Coronary artery (tissue), 2 donors: Measurements from ENCODE around the gene PER1.
"Not testable (repeated sequence)": the region's sequence is repeated elsewhere in the genome, so short reads cannot be mapped to it uniquely, and the experiment has no call there.

Experiments
- DNase-seq: peaks from one replicate; pipeline ENCODE4 v3.0.0-alpha.2; 2017; ENCODE audit warnings: low spot score
- H3K27ac ChIP-seq, 2 donors: fragments of 200-600 bp; sonication (generic); one replicate each; pipeline ENCODE4 v1.5.1; 2016 to 2019
- H3K4me3 ChIP-seq: fragments of 200-600 bp; sonication (generic); 2 replicates; pipeline ENCODE4 v1.5.1; 2016; ENCODE audit warnings: mild to moderate bottlenecking, moderate library complexity
- TF ChIP-seq, protein P1 (sequence below): fragments of 200-600 bp; sonication (generic); IDR thresholded peaks from one replicate; pipeline ENCODE4 v1.5.1; 2019; ENCODE audit warnings: antibody characterized with exemption

The PER1 gene

DNA sequence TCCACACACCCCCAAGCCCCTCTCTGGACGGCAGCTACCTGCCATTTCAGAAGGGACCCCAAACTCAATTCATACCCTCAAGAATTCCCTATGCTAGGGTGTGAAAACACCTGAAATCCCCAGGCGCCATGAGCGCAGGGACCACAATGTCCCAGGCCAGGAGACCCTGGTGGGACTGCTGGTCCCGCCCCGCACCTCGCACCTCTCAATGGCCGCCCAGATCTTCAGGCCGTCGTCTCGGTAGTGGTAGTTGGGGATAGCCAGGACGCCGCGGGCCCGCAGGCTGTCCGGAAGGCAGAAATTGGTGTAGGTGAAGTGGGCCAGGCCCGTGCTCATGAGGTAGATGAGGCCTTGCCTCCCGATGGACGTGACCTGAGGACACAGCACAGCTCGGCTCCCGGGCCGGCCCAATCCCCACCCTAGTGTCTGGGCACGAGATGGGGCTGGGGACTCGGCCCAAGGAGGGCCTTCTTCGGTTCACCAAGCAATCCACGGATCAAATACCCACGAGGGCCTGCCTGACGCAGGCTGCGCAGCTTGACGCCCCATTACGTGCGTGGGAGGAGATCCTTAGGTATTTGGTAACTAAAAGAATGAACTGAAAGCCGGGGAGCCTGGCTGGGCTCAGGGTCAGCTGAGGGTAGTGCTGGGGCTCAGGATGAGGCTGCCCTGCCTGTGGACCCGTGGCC is 43.1 kb downstream of the PER1 start:
- no peak overlapping the region for H3K4me3 ChIP-seq
- H3K27ac ChIP-seq = no peak overlapping the region
- TF ChIP-seq, protein P1, sequence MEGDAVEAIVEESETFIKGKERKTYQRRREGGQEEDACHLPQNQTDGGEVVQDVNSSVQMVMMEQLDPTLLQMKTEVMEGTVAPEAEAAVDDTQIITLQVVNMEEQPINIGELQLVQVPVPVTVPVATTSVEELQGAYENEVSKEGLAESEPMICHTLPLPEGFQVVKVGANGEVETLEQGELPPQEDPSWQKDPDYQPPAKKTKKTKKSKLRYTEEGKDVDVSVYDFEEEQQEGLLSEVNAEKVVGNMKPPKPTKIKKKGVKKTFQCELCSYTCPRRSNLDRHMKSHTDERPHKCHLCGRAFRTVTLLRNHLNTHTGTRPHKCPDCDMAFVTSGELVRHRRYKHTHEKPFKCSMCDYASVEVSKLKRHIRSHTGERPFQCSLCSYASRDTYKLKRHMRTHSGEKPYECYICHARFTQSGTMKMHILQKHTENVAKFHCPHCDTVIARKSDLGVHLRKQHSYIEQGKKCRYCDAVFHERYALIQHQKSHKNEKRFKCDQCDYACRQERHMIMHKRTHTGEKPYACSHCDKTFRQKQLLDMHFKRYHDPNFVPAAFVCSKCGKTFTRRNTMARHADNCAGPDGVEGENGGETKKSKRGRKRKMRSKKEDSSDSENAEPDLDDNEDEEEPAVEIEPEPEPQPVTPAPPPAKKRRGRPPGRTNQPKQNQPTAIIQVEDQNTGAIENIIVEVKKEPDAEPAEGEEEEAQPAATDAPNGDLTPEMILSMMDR = no peak
- DNase-seq = no peak

DNA sequence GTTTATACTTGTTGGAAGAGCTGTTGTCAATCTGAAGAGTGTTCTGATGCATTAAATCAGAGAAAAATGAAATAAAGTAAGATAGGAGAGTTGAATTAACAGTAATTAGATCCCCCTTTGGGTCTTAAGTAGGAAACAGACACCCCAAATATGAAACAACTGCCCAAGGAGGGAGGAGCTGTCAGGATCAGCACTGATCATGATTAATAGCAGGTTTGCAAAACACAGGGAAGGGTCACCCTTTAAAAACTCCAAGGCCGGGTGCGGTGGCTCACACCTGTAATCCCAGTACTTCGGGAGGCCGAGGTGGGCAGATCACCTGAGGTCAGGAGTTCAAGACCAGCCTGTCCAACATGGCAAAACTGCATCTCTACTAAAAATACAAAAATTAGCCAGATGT is 45.2 kb downstream of the PER1 start:
- DNase-seq = not testable (repeated sequence)

DNA sequence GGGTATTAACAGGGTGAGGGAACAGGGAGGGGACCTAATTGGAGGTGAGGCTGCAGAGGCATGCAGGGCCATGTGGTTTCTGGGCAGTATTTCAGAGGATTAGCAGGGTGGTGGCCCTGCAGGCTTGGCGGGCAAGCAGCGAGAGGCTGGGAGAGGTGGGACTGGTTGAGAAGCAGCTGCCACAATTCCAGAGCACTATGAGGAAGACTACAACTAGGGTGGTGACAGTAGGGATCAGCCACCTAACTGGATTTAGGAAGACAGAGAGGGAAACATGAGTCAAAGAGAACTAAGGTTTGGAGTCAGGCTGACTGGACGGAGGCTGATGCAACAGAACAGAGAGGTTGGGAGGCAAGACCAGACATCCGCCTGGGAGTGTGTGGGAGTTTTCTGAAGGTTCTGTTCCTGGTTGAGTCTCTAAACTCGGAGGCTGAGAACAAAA is 46.2 kb downstream of the PER1 start:
- no peak overlapping the region for H3K4me3 ChIP-seq
- TF ChIP-seq, protein P1 = no peak
- H3K27ac ChIP-seq = no peak overlapping the region
- no peak for DNase-seq

More for the DNA sequence above, 45.2 kb downstream of the PER1 start:
- not testable (repeated sequence) for H3K27ac ChIP-seq, H3K4me3 ChIP-seq

DNA sequence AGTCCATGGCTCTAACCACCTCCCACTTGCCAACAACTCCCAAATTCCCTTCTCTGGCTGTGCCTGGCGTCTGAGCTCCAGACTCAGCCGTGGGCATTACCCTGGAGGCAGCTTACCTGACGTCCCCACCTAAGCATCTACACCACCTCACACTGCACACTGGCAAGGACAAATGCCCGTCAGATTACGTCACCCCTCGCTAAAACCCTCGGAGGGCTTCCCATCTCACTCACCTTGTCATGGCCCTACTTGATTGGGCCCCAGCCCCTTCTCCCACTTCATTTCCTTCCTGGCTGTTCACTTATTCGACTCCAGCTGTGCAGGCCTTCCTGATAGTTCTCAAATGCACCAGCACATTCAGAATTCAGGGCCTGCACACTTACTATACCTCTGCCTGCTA is 47.3 kb downstream of the PER1 start:
- Histone ChIP-seq H3K4me3 (no peak overlapping the region), H3K27ac (no peak overlapping the region)
- TF ChIP-seq, protein P1 = no peak
- DNase-seq = no peak

DNA sequence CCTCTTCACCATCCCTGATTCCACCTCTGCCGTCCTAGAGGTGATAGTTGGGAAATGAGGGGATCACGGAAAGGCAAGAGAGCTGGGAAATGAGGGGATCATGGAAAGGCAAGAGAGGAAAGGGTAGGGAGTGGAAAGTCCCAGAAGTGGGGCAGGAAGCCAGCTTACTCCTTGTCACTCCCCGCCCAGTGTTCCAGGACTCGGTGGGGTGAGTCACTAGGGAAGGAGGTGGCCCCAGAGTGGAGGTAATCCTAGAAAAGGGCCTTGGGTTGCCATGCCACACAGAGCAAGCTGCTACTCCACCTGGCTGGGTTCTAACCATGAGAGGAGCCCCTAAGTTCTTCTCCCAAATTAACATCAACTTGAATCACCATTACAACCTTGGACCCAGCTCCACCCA is 48.7 kb downstream of the PER1 start:
- TF ChIP-seq, protein P1 = no peak
- H3K27ac ChIP-seq = no peak overlapping the region
- no peak for DNase-seq

DNA sequence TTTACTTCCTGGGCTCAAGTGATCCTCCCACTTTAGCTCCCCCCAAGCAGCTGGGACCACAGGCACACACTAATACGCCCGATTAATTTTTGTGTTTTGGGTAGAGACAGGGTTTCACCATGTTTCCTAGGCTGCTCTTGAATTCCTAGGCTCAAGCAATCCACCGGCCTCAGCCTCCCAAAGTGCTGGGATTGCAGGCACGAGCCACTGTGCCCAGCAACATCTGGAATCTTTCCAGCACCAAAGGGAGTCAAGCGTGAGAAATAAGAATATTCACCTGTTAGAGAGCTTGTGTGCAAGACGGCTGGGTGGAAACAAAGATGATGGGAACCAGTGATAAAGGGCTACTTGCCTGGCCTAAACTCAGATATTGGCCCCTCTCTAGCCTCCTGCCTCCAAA is 50.5 kb downstream of the PER1 start:
- H3K27ac ChIP-seq = no peak overlapping the region
- DNase-seq = no peak
- H3K4me3 ChIP-seq = no peak overlapping the region
- TF ChIP-seq, protein P1 = no peak

More for the DNA sequence above, 48.7 kb downstream of the PER1 start:
- no peak overlapping the region for H3K4me3 ChIP-seq

DNA sequence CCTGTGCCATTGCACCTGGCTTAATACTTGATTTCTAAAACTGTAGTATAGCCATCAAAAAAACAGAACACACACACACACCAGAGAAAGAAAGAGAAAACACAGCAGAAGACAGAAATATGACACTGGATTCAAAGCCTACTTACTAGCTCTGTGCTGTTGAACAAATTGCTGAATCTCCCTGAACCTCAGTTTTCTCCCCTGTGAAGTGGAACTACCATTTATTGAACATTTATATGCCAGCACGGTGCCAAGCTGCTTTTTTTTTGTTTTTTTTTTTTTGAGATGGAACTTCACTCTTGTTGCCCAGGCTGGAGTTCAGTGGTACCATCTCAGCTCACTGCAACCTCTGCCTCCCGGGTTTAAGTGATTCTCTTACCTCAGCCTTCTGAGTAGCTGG is 51.4 kb downstream of the PER1 start:
- TF ChIP-seq, protein P1 = no peak
- DNase-seq = no peak
- H3K27ac ChIP-seq = no peak overlapping the region
- H3K4me3 ChIP-seq = no peak overlapping the region
